Loucy (cell line): ENCODE data around the gene NMB.
"Not testable (repeated sequence)": the region's sequence is repeated elsewhere in the genome, so short reads cannot be mapped to it uniquely, and the experiment has no call there.

Experiments
- CTCF ChIP-seq: fragments of 200-600 bp; sonication (generic); conservative IDR thresholded peaks from 2 replicates; pipeline ENCODE4 v1.5.1; 2014; ENCODE audit warnings: mild to moderate bottlenecking, antibody characterized with exemption, low read length
- EZH2phosphoT487 ChIP-seq: fragments of 200-600 bp; IDR thresholded peaks from 2 replicates; pipeline ENCODE4 v1.6.1; 2018; ENCODE audit warnings: antibody characterized with exemption, mild to moderate bottlenecking, moderate library complexity, borderline replicate concordance

- TF ChIP-seq CTCF, EZH2phosphoT487: not testable (repeated sequence)
These were observed 28.4 kb upstream of the NMB start for GRCh38 chr15:84686446-84686845.
